Ovary (tissue), 3 donors: ENCODE measurements around the gene NTRK2.

Experiments used
- CTCF ChIP-seq, 3 donors: fragments of 450-650 bp in 2 of 3; fragments of 200-600 bp in 1 of 3; IDR thresholded peaks; one replicate each; pipeline versions ENCODE4 v1.5.1 to v1.8.0; 2016 to 2022; ENCODE audit warnings: antibody characterized with exemption in 3 of 3, mild to moderate bottlenecking in 1 of 3
- EP300 ChIP-seq: sonication (generic); formaldehyde crosslinking; IDR thresholded peaks from one replicate; pipeline ENCODE4 v1.6.1; 2017; ENCODE audit warnings: antibody characterized with exemption
- POLR2A ChIP-seq: fragments of 450-650 bp; IDR thresholded peaks from one replicate; pipeline ENCODE4 v1.6.1; 2017; ENCODE audit warnings: antibody characterized with exemption, mild to moderate bottlenecking, moderate library complexity
- donor health status: DM: no; HTN: no; CAD: no.

DNA sequence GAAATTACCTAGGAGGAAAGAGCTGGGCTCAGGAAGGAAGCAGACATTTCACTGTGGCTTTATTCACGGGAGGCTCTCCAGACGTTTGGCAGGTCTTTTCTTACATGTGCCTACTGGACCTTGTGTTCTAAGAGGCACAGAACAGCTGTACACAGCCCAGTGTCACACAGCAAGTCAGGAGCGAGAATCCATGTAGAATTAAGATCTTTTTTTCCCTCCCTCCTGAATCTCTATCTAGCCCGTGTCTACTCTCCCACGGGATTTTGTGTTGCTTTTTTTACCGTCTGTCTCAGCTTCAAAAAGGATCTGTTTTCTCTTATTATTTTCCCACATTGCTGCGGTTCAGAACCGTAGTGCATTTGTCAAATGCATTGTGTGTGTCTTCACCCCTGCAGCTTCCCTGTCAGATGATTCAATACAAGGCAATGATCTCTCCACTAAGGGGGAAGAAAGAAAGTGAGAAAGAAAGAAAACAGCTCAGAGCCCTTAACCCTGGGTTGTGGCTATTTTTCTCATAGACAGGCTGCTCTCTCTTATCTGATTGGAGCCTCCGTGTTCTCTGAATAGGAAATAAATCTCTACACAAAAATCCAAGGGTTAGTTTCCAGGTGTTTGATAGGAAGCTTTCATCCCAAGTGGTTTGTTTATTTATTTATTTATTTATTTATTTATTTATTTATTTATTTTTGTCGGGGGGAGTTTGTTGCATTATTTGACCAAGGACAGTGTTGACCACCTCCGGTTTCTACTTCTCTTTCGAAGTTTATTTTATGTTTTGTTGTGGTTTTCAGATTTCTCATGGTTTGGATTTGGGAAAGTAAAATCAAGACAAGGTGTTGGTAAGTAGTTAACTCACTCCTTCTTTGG, 191.0 kb downstream of the NTRK2 start:
- TF ChIP-seq EP300, result no peak
- TF ChIP-seq CTCF (IDR thresholded peaks at IDR 0.05), result no peak
- no peak for TF ChIP-seq POLR2A
